Sigmoid colon (tissue), 7 donors: Measurements from ENCODE around the gene RRAD. TPM values are rescaled to one million over a fixed set of nuclear protein-coding genes. Genes with fewer than 3 reads are reported as not detected.

Source experiments
- DNase-seq: peaks from one replicate; pipeline ENCODE4 v3.0.0-alpha.2; 2019
- H3K27ac ChIP-seq, 4 donors: fragments of 200-600 bp; sonication (generic); one replicate each; pipeline ENCODE4 v1.5.1; 2016 to 2019; ENCODE audit warnings: mild to moderate bottlenecking in 1 of 4
- H3K27me3 ChIP-seq, 3 donors: fragments of 200-600 bp; sonication (generic); one replicate each; pipeline ENCODE4 v1.5.1; 2019; ENCODE audit warnings: mild to moderate bottlenecking in 1 of 3
- H3K36me3 ChIP-seq, 4 donors: fragments of 200-600 bp; sonication (generic); one replicate each; pipeline ENCODE4 v1.5.1; 2016 to 2019
- H3K4me1 ChIP-seq, 4 donors: fragments of 200-600 bp; sonication (generic); one replicate each; pipeline ENCODE4 v1.5.1; 2017 to 2019
- H3K4me3 ChIP-seq, 4 donors: fragments of 200-600 bp; sonication (generic); one replicate each; pipeline ENCODE4 v1.5.1; 2017 to 2019; ENCODE audit warnings: mild to moderate bottlenecking in 2 of 4, moderate library complexity in 1 of 4
- H3K9me3 ChIP-seq, 4 donors: fragments of 200-600 bp in 3 of 4; sonication (generic) in 3 of 4; one replicate each; pipeline versions ENCODE4 v1.5.1 to v1.6.1; 2013 to 2019
- EP300 ChIP-seq, 4 donors: sonication (generic); formaldehyde crosslinking; IDR thresholded peaks; one replicate each; pipeline ENCODE4 v1.6.1; 2017; ENCODE audit warnings: antibody characterized with exemption in 4 of 4
- POLR2A ChIP-seq, 2 donors: fragments of 450-650 bp; IDR thresholded peaks; one replicate each; pipeline ENCODE4 v1.6.1; 2016; ENCODE audit warnings: antibody characterized with exemption in 2 of 2, mild to moderate bottlenecking in 2 of 2, moderate library complexity in 2 of 2
- POLR2AphosphoS5 ChIP-seq, 4 donors: sonication (generic); formaldehyde crosslinking; IDR thresholded peaks; one replicate each; pipeline ENCODE4 v1.6.1; 2017; ENCODE audit warnings: antibody characterized with exemption in 4 of 4
- WGBS, 2 donors: extraction: QIAGEN DNeasy Blood & Tissue Kit; methylation state at CpG; one replicate each; pipeline ENCODE4 v1.1.7; 2013; 5-methylcytosine and 5-hydroxymethylcytosine counted together
- intact Hi-C: fragments of 100-400 bp; cut with DNase I; formaldehyde crosslinking; loops from one replicate; pipeline ENCODE4 v1.15.1; 2023
- polyA plus RNA-seq, 3 donors: library from polyadenylated mRNA; stranded (reverse); fragments of 200-250 nt; gene quantifications; one replicate each; pipeline ENCODE4 v1.2.3, GENCODE V29; 2013
- total RNA-seq, 4 donors: library from RNA; depleted of rRNA; stranded (reverse); fragments of >200 nt; gene quantifications; one replicate each; pipeline ENCODE4 v1.1.0, GENCODE V29; 2016
- TF ChIP-seq, protein P1 (sequence below), 4 experiments: fragments of 450-650 bp in 3 of 4; fragments of 200-600 bp in 1 of 4; IDR thresholded peaks; one replicate each; pipeline ENCODE4 v1.5.1; 2016 to 2019; ENCODE audit warnings: antibody characterized with exemption in 4 of 4, mild to moderate bottlenecking in 3 of 4, moderate library complexity in 2 of 4
- donor health status: healthy with polysubstance abuse.
- donor health status: Bipolar disorder and iron deficiency.
- donor health status: healthy.

The RRAD gene
- total and polyA plus RNA-seq, 7 donors, result 1.2 to 31.2 (median 10.9) TPM

DNA sequence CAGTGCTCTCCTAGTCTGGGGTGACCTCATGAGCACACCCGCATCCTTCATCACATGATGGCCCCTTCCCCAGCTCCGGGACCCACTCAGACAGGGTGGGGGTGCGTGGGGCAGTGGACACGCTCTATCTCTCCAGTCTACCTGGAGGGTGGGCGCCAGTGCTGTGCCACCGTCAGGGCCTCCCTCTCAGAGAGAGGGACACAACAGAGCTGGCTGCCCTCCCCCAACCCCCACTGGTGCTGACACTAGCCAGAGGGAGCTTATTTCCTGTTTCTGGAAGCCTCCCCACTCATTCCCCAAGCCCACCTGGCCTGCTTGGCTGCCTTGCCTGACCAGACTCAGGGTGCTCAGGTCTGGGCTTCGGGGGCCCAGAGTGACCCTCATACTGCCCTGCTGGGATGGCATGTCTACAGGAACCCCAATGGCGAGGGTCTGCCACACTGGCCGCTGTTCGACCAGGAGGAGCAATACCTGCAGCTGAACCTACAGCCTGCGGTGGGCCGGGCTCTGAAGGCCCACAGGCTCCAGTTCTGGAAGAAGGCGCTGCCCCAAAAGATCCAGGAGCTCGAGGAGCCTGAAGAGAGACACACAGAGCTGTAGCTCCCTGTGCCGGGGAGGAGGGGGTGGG, 18.2 kb upstream of the RRAD start:
- TF ChIP-seq, protein P1, sequence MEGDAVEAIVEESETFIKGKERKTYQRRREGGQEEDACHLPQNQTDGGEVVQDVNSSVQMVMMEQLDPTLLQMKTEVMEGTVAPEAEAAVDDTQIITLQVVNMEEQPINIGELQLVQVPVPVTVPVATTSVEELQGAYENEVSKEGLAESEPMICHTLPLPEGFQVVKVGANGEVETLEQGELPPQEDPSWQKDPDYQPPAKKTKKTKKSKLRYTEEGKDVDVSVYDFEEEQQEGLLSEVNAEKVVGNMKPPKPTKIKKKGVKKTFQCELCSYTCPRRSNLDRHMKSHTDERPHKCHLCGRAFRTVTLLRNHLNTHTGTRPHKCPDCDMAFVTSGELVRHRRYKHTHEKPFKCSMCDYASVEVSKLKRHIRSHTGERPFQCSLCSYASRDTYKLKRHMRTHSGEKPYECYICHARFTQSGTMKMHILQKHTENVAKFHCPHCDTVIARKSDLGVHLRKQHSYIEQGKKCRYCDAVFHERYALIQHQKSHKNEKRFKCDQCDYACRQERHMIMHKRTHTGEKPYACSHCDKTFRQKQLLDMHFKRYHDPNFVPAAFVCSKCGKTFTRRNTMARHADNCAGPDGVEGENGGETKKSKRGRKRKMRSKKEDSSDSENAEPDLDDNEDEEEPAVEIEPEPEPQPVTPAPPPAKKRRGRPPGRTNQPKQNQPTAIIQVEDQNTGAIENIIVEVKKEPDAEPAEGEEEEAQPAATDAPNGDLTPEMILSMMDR (IDR thresholded peaks at IDR 0.05), result no peak
- TF ChIP-seq POLR2AphosphoS5 (IDR thresholded peaks at IDR 0.05) (no peak), POLR2A (IDR thresholded peaks at IDR 0.05) (no peak), EP300 (IDR thresholded peaks at IDR 0.05) (no peak)
- Histone ChIP-seq H3K27ac (no peak overlapping the region), H3K9me3 (no peaks in the 10 kb centered on the region), H3K27me3 (no peaks in the 10 kb centered on the region), H3K4me3 (no peak overlapping the region), H3K36me3 (peaks cover 20 to 55% (median 44%) of the 10 kb centered on the region in 4 donors), H3K4me1 (peaks cover 0 to 13% (median 8%) of the 10 kb centered on the region in 4 donors)
- DNase-seq, result no peak
- 91 to 96% methylated on average over 15 of the region's 15 CpGs for WGBS, 2 donors
- intact Hi-C loops, result no loop called here

GRCh38 chr16:66942981-66943380, 17.6 kb upstream of the RRAD start:
- no peak for DNase-seq
- no peak overlapping the region for H3K4me3 ChIP-seq
- no peaks in the 10 kb centered on the region for H3K9me3 ChIP-seq
- H3K36me3 ChIP-seq, result peaks cover 20 to 61% (median 44%) of the 10 kb centered on the region in 4 donors
- intact Hi-C loops, result no loop called here
- H3K4me1 ChIP-seq, result peaks cover 0 to 7% (median 3%) of the 10 kb centered on the region in 4 donors
- WGBS, 2 donors, result 83 to 96% methylated on average over 5 of the region's 5 CpGs
- TF ChIP-seq POLR2A (IDR thresholded peaks at IDR 0.05) (no peak), EP300 (IDR thresholded peaks at IDR 0.05) (no peak), POLR2AphosphoS5 (IDR thresholded peaks at IDR 0.05) (no peak)
- TF ChIP-seq, protein P1 (IDR thresholded peaks at IDR 0.05), result no peak
- no peaks in the 10 kb centered on the region for H3K27me3 ChIP-seq
- H3K27ac ChIP-seq, result no peak overlapping the region

- intact Hi-C loops, result no loop called here
- no peak overlapping the region for H3K27ac ChIP-seq
- WGBS, 2 donors, result 95 to 97% methylated on average over 16 of the region's 16 CpGs
Measured at GRCh38 chr16:66940236-66940635, 14.9 kb upstream of the RRAD start.

GRCh38 chr16:66939366-66939765, 14.0 kb upstream of the RRAD start:
- no peak for TF ChIP-seq EP300 (IDR thresholded peaks at IDR 0.05)
- peaks cover 20 to 72% (median 47%) of the 10 kb centered on the region in 4 donors for H3K36me3 ChIP-seq

More at GRCh38 chr16:66940236-66940635, 14.9 kb upstream of the RRAD start:
- Histone ChIP-seq H3K36me3 (peaks cover 20 to 72% (median 47%) of the 10 kb centered on the region in 4 donors), H3K9me3 (no peaks in the 10 kb centered on the region), H3K27me3 (no peaks in the 10 kb centered on the region), H3K4me3 (no peak overlapping the region), H3K4me1 (peaks cover 0 to 21% (median 16%) of the 10 kb centered on the region in 4 donors)
- no peak for DNase-seq
- TF ChIP-seq POLR2A (IDR thresholded peaks at IDR 0.05) (no peak), POLR2AphosphoS5 (IDR thresholded peaks at IDR 0.05) (no peak), EP300 (IDR thresholded peaks at IDR 0.05) (no peak)
- TF ChIP-seq, protein P1 (IDR thresholded peaks at IDR 0.05), result no peak

GRCh38 chr16:66937725-66938337, 12.5 kb upstream of the RRAD start:
- H3K4me1 ChIP-seq, result peaks cover 0 to 34% (median 29%) of the 10 kb centered on the region in 4 donors
- intact Hi-C loops, result no loop called here
- H3K27me3 ChIP-seq, result no peaks in the 10 kb centered on the region
- no peaks in the 10 kb centered on the region for H3K9me3 ChIP-seq
- no peak for TF ChIP-seq EP300 (IDR thresholded peaks at IDR 0.05)
- TF ChIP-seq POLR2AphosphoS5 (IDR thresholded peaks at IDR 0.05), result no peak
- TF ChIP-seq, protein P1 (IDR thresholded peaks at IDR 0.05), result no peak
- no peak for TF ChIP-seq POLR2A (IDR thresholded peaks at IDR 0.05)
- H3K27ac ChIP-seq, result no peak overlapping the region
- DNase-seq, result no peak
- 61 to 91% methylated on average over 10 of the region's 10 CpGs for WGBS, 2 donors
- H3K4me3 ChIP-seq, result no peak overlapping the region
- H3K36me3 ChIP-seq, result peaks cover 20 to 59% (median 39%) of the 10 kb centered on the region in 4 donors

More at GRCh38 chr16:66939366-66939765, 14.0 kb upstream of the RRAD start:
- H3K4me1 ChIP-seq, result peaks cover 0 to 25% (median 19%) of the 10 kb centered on the region in 4 donors
- H3K27ac ChIP-seq, result no peak overlapping the region
- intact Hi-C loops, result no loop called here
- H3K9me3 ChIP-seq, result no peaks in the 10 kb centered on the region
- no peaks in the 10 kb centered on the region for H3K27me3 ChIP-seq
- DNase-seq, result no peak
- H3K4me3 ChIP-seq, result no peak overlapping the region
